AG04449 (cell line): Measurements from ENCODE around the gene ARHGAP5.

ENCODE experiments used
- CTCF ChIA-PET: fragments of 350-600 bp; formaldehyde crosslinking; extraction: SDS; loops from one replicate; lab custom pipeline; 2021; ENCODE audit warnings: antibody characterized with exemption; lab: Yijun Ruan, JAX
- POLR2A ChIA-PET: fragments of 400-600, 350-600 bp; formaldehyde crosslinking; extraction: SDS; loops from one replicate; lab custom pipeline; 2020; ENCODE audit warnings: antibody characterized with exemption, inconsistent platforms; lab: Yijun Ruan, JAX
- DNase-seq: peaks from one replicate; pipeline ENCODE4 v3.0.0-alpha.2; 2010; ENCODE audit warnings: low read depth, low spot score
- H3K4me3 ChIP-seq: 2 replicates; pipeline ENCODE4 v1.5.1; 2011; ENCODE audit warnings: low read depth, mild to moderate bottlenecking, control low read depth, low read length
- TF ChIP-seq, protein P1 (sequence below): IDR thresholded peaks from one replicate; pipeline ENCODE4 v1.5.1; 2011; ENCODE audit warnings: mild to moderate bottlenecking, moderate library complexity, low read length, control low read depth, inconsistent platforms; ENCODE audit not compliant: insufficient read depth; ENCODE audit errors: missing control alignments

Gene ARHGAP5

DNA sequence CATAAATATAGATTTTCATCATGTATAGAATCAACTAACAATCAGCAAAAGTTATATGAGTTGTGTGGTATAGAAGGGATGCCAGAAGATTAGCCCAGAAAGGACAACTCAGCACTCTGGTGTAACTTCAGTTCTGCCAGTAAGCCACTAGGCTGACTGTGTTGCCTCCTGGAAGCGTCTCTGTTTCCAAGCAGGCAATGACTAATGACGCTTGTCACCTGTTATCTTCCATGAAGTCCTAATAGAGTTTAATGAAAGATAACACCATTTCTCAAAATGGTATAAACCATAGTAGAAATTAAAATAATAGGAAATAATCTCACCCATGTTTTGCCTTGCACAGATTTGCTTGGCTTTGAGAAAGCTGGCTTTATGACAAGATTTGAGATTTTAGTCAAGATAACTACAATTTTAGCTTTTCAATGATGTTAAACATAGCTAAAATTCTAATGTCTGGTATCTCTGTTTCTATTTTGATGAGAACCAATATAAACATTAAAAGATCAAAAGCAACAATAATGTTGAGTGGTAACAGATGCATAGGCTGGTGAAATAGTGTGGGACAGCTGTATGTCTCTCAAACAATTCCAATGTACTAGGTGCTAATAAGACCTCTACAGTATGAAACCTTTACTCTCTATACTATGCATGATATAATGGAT lies 115.7 kb downstream of the ARHGAP5 start:
- ChIA-PET POLR2A (no interaction called here), CTCF (interaction anchor here (0.9 kb wide), 1 partner anchor 119 kb away, joined by 3 read pairs; no protein-coding TSS in a partner anchor)
- no peak for DNase-seq
- TF ChIP-seq, protein P1, sequence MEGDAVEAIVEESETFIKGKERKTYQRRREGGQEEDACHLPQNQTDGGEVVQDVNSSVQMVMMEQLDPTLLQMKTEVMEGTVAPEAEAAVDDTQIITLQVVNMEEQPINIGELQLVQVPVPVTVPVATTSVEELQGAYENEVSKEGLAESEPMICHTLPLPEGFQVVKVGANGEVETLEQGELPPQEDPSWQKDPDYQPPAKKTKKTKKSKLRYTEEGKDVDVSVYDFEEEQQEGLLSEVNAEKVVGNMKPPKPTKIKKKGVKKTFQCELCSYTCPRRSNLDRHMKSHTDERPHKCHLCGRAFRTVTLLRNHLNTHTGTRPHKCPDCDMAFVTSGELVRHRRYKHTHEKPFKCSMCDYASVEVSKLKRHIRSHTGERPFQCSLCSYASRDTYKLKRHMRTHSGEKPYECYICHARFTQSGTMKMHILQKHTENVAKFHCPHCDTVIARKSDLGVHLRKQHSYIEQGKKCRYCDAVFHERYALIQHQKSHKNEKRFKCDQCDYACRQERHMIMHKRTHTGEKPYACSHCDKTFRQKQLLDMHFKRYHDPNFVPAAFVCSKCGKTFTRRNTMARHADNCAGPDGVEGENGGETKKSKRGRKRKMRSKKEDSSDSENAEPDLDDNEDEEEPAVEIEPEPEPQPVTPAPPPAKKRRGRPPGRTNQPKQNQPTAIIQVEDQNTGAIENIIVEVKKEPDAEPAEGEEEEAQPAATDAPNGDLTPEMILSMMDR = no peak
- no peak overlapping the region for H3K4me3 ChIP-seq

DNA sequence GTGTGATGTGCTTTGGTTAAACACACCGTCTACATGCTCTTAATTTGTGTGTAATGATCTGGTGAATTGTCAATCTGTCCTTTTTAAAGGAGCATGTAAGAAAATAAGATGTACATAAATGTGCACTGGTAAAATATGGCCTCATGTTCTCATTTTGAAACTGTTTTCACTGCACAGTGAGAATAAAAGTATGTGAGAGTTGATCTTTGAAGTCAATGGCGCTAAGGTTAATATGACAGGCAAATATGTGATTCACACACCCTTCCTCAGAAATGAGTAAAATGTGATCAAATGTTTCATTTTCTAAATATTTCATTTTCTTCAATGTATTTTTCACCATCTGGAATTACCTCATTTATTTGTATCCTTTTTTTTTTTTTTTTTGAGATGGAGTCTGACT lies 116.4 kb downstream of the ARHGAP5 start:
- ChIA-PET CTCF (interaction anchor here (0.9 kb wide), 1 partner anchor 120 kb away, joined by 3 read pairs; no protein-coding TSS in a partner anchor), POLR2A (no interaction called here)
- TF ChIP-seq, protein P1 = no peak
- DNase-seq = no peak
- H3K4me3 ChIP-seq = no peak overlapping the region

DNA sequence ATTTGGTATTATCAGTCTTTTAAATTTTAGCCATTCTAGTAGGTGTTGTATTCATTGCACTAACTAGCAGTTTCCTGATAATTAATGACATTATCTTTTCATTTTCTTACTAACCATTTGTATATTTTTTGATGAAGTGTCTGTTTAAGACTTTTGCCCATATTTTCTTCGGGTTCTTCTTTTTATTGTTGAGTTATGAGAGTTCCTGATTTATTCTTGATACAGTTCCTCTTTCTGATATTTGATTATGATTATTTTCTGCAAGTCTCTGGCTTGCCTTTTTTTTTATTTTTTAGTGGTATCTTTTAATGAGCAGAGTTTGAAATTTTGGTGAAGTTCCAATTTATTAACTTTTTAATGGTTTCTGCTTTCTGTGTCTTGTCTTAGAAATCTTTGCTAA lies 118.5 kb downstream of the ARHGAP5 start:
- CTCF ChIA-PET = no interaction called here
- POLR2A ChIA-PET = no interaction called here
- TF ChIP-seq, protein P1 = no peak

DNA sequence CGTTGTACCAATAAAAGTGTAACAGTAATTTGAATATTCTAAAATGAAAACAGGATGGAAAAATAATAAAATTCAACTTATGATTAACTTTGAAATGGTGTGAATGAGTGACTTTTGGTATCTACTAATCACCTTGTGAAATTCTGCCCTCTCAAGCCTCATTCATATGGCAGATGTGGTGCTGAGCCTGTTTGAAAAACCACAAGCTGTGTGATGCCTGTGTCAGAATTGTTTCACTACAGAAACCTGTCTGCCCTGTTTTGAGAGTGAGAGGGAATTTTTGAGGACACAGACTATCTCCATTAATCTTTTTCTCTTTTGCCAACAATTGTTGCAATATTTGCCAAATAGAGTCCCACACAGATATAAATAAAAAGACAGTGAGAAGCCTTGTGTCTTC lies 120.8 kb downstream of the ARHGAP5 start:
- POLR2A ChIA-PET = no interaction called here

More for the DNA sequence above, 118.5 kb downstream of the ARHGAP5 start:
- H3K4me3 ChIP-seq = no peak overlapping the region
- no peak for DNase-seq

DNA sequence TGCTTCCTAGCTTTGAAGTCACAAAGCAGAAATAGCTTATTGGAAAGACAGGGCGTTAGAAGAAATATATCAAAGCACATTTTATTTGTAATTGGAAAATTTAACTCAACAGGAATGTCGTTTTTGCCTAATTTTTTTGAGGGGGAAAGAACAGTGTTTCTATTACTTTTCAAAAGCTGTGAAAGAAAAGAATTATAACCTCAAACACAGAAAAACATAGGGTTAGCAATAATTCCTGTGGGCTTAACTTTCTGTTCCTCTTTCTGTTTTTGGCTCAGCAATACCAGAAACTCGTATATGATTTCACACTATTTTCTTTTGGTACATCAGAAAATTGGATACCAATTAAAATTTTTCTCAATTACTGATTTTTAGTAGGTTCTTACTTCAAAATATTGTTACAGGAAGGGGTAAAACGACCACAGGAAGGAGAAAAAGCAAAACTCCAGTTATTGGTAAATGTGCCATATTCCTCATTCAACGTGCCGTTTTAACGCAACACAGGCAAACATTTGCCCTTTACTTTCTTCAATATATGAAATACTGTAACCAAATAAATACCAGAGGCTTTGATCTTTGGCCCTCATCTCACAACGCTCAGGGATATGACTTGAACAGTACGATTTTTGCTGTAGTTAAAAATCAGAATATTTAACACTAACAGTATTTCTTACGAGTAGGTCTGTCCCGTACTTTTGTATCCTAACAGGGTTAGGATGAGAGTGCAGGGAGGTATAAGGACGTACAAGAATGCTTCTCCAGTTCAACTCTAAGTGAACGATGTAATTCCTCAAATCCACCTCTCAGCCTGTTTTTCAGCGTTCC lies 123.5 kb downstream of the ARHGAP5 start:
- POLR2A ChIA-PET = no interaction called here

More for the DNA sequence above, 120.8 kb downstream of the ARHGAP5 start:
- TF ChIP-seq, protein P1 = no peak
- H3K4me3 ChIP-seq = no peak overlapping the region
- CTCF ChIA-PET = no interaction called here
- no peak for DNase-seq

More for the DNA sequence above, 123.5 kb downstream of the ARHGAP5 start:
- no peak for DNase-seq
- peak overlapping the region; percentile 64 for H3K4me3 ChIP-seq
- CTCF ChIA-PET = interaction anchor here (1.8 kb wide), 1 partner anchor 52 kb away, joined by 5 read pairs; no protein-coding TSS in a partner anchor
- TF ChIP-seq, protein P1 = no peak
